Endodermal cell (in vitro differentiated cells): ENCODE data around the gene DLG2. TPM values are rescaled to one million over a fixed set of nuclear protein-coding genes. Genes with fewer than 3 reads are reported as not detected.
A peak's percentile ranks its signal among the peaks of the same experiment; 100 is the strongest.

ENCODE experiments used
- DNase-seq: peaks from one replicate; pipeline ENCODE4 v3.0.0-alpha.2; 2017
- H3K27ac ChIP-seq: 2 replicates; pipeline ENCODE4 v1.5.1; 2013; ENCODE audit warnings: mild to moderate bottlenecking, low read depth, low read length, moderate library complexity
- H3K27me3 ChIP-seq: 2 replicates; pipeline ENCODE4 v1.6.1; 2013; ENCODE audit warnings: mild to moderate bottlenecking, low read length, moderate library complexity; ENCODE audit not compliant: insufficient read depth, control insufficient read depth, poor library complexity, severe bottlenecking
- H3K36me3 ChIP-seq: 2 replicates; pipeline ENCODE4 v1.7.0; 2013; ENCODE audit warnings: mild to moderate bottlenecking, low read length, moderate library complexity; ENCODE audit not compliant: control insufficient read depth, insufficient read depth
- H3K4me1 ChIP-seq: one replicate; pipeline ENCODE4 v1.7.0; 2013; ENCODE audit warnings: low read length; ENCODE audit not compliant: control insufficient read depth, insufficient read depth
- H3K4me3 ChIP-seq: 2 replicates; pipeline ENCODE4 v1.5.1; 2013; ENCODE audit warnings: mild to moderate bottlenecking, low read length, moderate library complexity
- H3K9ac ChIP-seq: 2 replicates; pipeline ENCODE4 v1.6.1; 2013; ENCODE audit warnings: mild to moderate bottlenecking, low read length, moderate library complexity; ENCODE audit not compliant: poor library complexity, severe bottlenecking; ENCODE audit errors: extremely low read depth
- H3K9me3 ChIP-seq: 2 replicates; pipeline ENCODE4 v1.6.1; 2013; ENCODE audit warnings: mild to moderate bottlenecking, low read length, moderate library complexity; ENCODE audit not compliant: control insufficient read depth
- H3K27ac Mint-ChIP-seq: 2 replicates; pipeline ENCODE4 v1.8.0; 2020; ENCODE audit warnings: mixed read lengths
- H3K27me3 Mint-ChIP-seq: 2 replicates; pipeline ENCODE4 v1.8.0; 2021; ENCODE audit warnings: mild to moderate bottlenecking, mixed read lengths; ENCODE audit not compliant: insufficient read depth
- H3K36me3 Mint-ChIP-seq: 2 replicates; pipeline ENCODE4 v1.8.0; 2020; ENCODE audit warnings: low read depth, mixed read lengths
- H3K4me1 Mint-ChIP-seq: 2 replicates; pipeline ENCODE4 v1.8.0; 2020; ENCODE audit warnings: mixed read lengths
- H3K4me3 Mint-ChIP-seq: 2 replicates; pipeline ENCODE4 v1.8.0; 2020; ENCODE audit warnings: mild to moderate bottlenecking, moderate library complexity, mixed read lengths
- H3K9me3 Mint-ChIP-seq: 2 replicates; pipeline ENCODE4 v1.8.0; 2020; ENCODE audit warnings: mild to moderate bottlenecking, mixed read lengths
- WGBS, 2 experiments: methylation state at CpG; one replicate each; pipeline versions ENCODE4 v1.1.5 to v1.1.7; 2013; ENCODE audit warnings: missing lambda C conversion rate in 2 of 2, mixed read lengths in 1 of 2; ENCODE audit not compliant: insufficient coverage in 1 of 2, insufficient read length in 1 of 2; 5-methylcytosine and 5-hydroxymethylcytosine counted together
- total RNA-seq, 2 donors: library from RNA; stranded (reverse); fragmentation: NEBNext Ultra II Directional in 1 of 2; extraction: Animal tissue kit (Norgen Biotek cat#: 25700) in 1 of 2; gene quantifications; 2 replicates in 1 of 2; 3 replicates in 1 of 2; pipeline ENCODE4 v1.2.1, GENCODE V29; 2021
- TF ChIP-seq, protein P1 (sequence below): fragments of 200-600 bp; sonication (generic); conservative IDR thresholded peaks from 2 replicates; pipeline ENCODE4 v1.5.0; 2021; ENCODE audit warnings: antibody characterized with exemption, mild to moderate bottlenecking

DLG2 gene
- total RNA-seq, 2 donors from 2014 or later, result 9.6 to 10.6 TPM

DNA sequence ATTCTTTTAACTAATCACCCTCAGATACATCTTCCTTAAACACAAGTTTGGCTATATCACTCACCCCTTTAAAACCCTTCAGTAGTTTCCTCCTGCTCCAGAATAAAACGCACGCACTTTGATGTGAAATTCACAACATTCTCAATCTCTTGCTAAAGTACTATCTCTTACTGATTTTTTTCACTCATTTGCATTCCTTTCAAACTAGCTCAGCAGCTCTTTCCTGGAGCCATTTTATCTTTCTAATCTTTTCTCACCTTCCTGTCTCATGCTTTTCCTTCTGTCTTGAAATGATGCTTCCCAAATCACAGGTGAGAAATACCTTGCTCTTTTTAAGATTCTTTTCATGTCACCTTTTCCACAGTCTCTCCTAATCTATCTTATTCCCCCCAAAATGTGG, 1074.4 kb downstream of the DLG2 start:
- Histone ChIP-seq H3K4me3 (no peak overlapping the region), H3K36me3 (no peaks in the 10 kb centered on the region), H3K9ac (peak overlapping the region; percentile 3), H3K27ac (no peak overlapping the region), H3K9me3 (no peaks in the 10 kb centered on the region), H3K27me3 (no peaks in the 10 kb centered on the region), H3K4me1 (peaks cover 15% of the 10 kb centered on the region)
- H3K27me3 Mint-ChIP-seq, result no peaks in the 10 kb centered on the region
- H3K27ac Mint-ChIP-seq, result no peak overlapping the region
- no peaks in the 10 kb centered on the region for H3K36me3 Mint-ChIP-seq
- DNase-seq, result no peak
- H3K4me1 Mint-ChIP-seq, result peaks cover 23% of the 10 kb centered on the region
- H3K4me3 Mint-ChIP-seq, result no peak overlapping the region
- WGBS, 2 experiments, result 38 to 57% methylated on average over 2 of the region's 2 CpGs
- no peaks in the 10 kb centered on the region for H3K9me3 Mint-ChIP-seq
- TF ChIP-seq, protein P1, sequence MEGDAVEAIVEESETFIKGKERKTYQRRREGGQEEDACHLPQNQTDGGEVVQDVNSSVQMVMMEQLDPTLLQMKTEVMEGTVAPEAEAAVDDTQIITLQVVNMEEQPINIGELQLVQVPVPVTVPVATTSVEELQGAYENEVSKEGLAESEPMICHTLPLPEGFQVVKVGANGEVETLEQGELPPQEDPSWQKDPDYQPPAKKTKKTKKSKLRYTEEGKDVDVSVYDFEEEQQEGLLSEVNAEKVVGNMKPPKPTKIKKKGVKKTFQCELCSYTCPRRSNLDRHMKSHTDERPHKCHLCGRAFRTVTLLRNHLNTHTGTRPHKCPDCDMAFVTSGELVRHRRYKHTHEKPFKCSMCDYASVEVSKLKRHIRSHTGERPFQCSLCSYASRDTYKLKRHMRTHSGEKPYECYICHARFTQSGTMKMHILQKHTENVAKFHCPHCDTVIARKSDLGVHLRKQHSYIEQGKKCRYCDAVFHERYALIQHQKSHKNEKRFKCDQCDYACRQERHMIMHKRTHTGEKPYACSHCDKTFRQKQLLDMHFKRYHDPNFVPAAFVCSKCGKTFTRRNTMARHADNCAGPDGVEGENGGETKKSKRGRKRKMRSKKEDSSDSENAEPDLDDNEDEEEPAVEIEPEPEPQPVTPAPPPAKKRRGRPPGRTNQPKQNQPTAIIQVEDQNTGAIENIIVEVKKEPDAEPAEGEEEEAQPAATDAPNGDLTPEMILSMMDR, result no peak

DNA sequence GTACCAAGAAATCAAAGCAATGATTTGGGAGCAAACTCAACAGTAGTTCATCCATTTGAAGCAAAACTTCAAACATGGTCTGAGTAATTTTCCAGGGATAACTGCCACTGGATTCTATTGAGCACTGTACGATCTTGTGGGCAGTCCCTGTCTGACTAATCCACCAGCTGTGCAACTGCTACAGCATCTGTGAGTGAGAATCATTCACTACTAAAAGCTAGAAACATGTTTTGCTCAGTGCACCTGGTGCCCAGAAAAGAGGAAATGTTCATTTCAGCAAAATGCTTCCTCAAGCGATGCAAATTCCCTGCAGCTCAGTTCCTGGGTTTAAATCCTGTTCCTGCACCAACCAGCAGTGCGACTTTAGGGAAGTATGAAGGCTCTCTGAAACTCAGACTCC, 1077.9 kb downstream of the DLG2 start:
- no peak for DNase-seq
- no peaks in the 10 kb centered on the region for H3K27me3 ChIP-seq
- H3K9ac ChIP-seq, result no peak overlapping the region
- H3K4me1 ChIP-seq, result peaks cover 15% of the 10 kb centered on the region
- TF ChIP-seq, protein P1, result no peak
- no peaks in the 10 kb centered on the region for H3K9me3 ChIP-seq
- H3K27me3 Mint-ChIP-seq, result no peaks in the 10 kb centered on the region
- no peak overlapping the region for H3K4me3 ChIP-seq
- H3K27ac Mint-ChIP-seq, result no peak overlapping the region
- peaks cover 23% of the 10 kb centered on the region for H3K4me1 Mint-ChIP-seq
- H3K9me3 Mint-ChIP-seq, result no peaks in the 10 kb centered on the region
- H3K36me3 ChIP-seq, result no peaks in the 10 kb centered on the region
- no peak overlapping the region for H3K27ac ChIP-seq
- no peak overlapping the region for H3K4me3 Mint-ChIP-seq
- no peaks in the 10 kb centered on the region for H3K36me3 Mint-ChIP-seq
- 89 to 100% methylated on average over 3 of the region's 3 CpGs for WGBS, 2 experiments

DNA sequence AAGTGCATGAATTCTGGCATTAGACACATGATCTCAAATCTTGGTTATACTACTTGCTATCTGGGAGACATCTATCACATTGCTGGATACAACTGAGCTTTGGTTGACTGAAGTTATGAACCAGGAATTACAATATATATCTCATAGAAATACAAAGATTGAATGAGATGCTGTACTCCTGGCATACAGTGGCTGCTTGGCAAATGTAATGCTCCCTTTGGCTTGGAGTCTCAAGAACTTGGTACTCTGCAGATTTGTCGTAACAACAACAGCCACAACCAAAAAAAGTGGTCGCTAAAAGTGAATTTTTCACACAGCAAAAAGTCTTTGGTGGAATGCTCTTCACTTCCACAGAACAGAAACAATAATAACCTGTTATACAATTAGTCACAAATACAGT, 1082.6 kb downstream of the DLG2 start:
- H3K4me3 ChIP-seq, result no peak overlapping the region
- peaks cover 5% of the 10 kb centered on the region for H3K9me3 Mint-ChIP-seq
- TF ChIP-seq, protein P1, result no peak
- H3K36me3 ChIP-seq, result no peaks in the 10 kb centered on the region
- H3K9ac ChIP-seq, result no peak overlapping the region
- no peaks in the 10 kb centered on the region for H3K9me3 ChIP-seq
- no peak for DNase-seq
- H3K4me3 Mint-ChIP-seq, result no peak overlapping the region
- no peaks in the 10 kb centered on the region for H3K27me3 Mint-ChIP-seq
- peaks cover 15% of the 10 kb centered on the region for H3K4me1 Mint-ChIP-seq
- H3K27me3 ChIP-seq, result no peaks in the 10 kb centered on the region
- H3K27ac ChIP-seq, result no peak overlapping the region
- 95% methylated on average over 2 of the region's 2 CpGs for WGBS, 2 experiments
- peaks cover 5% of the 10 kb centered on the region for H3K4me1 ChIP-seq
- no peak overlapping the region for H3K27ac Mint-ChIP-seq
- no peaks in the 10 kb centered on the region for H3K36me3 Mint-ChIP-seq
